ENCODE data around the gene RSU1.
"Not testable (repeated sequence)": the region's sequence is repeated elsewhere in the genome, so short reads cannot be mapped to it uniquely, and the experiment has no call there.

The RSU1 gene

GRCh38 chr10:16817125-16818019 lies at the start of gene RSU1:
Gene RSU1, minus strand, starts transcription at chr10:16817424. Its CDS starts 343 bp downstream, at chr10:16817081.
- peak; percentile 96 for DNase-seq

DNA sequence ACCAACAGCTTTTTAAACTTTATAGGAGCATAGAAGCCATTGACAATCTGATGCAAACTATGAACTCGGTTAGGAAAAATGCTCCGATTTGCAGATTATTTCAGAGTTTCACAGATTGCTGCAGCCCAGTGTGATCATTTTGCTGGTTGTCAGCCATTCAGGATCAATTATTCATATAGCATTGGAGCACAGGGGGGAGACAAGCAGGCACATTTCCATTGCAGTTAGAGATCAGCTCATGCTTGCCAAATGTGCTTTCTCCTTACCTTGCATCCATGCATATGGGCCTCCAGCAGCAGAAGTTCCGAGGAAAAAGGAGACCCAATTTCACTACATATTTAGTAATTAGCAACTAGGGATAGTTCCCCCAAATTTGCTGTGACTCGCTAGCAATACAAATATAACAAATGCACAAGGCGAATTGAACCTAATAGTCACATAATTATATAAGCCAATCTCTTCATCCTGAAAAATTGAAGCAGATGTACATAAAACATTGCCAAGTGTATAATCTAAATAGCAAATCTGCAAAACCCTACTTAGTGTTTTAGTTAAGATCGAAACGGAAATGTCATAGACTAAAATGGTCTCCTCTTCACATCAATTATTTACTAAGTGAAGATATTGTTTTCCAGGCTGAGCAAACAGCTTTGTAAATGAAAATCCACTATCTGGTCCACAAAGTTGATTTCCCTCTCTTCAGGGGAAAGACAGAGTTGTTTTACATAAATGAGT lies 49.5 kb upstream of the RSU1 start:
- DNase-seq = no peak

- DNase-seq = no peak
Observed at GRCh38 chr10:16865766-16866165, 48.5 kb upstream of the RSU1 start.

GRCh38 chr10:16863766-16864165 lies 46.5 kb upstream of the RSU1 start:
- DNase-seq = no peak

DNA sequence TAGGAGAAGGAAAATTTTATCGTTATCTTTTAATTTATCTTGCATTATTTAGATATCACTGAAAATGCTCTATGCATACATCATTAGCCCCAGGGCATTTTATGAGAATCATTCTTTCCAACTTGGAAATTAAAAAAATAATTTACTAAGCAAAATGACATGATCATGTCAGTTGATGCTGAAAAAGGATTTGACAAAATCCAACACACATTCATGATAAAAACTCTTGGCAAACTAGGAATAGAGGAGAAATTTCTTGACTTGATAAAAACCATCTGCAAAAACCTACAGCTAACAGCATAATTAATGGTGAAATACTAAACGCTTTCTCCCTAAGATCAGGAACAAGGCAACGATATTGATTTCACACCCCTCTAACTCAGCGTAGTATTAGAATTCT lies 40.2 kb upstream of the RSU1 start:
- DNase-seq = no peak

- no peak for DNase-seq
Observed at GRCh38 chr10:16856567-16856966, 39.3 kb upstream of the RSU1 start.

DNA sequence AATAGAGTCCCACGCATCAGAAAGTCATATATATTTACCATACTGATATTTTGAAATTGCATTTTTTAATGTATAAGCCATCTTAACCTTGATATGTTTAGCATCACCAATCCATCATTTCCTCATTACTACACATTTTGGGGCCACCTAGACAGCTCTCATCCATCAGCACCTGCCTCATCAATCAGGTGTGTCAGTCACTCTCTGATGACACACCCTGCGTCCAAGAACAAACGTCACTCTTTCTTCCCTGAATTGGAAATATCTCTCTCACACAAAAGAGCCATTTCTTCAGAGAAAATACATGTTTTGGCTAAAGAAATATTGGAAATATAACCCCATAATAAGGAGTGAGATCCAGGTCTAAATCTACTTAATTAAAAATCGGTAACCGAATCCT lies 38.9 kb upstream of the RSU1 start:
- DNase-seq = no peak

DNA sequence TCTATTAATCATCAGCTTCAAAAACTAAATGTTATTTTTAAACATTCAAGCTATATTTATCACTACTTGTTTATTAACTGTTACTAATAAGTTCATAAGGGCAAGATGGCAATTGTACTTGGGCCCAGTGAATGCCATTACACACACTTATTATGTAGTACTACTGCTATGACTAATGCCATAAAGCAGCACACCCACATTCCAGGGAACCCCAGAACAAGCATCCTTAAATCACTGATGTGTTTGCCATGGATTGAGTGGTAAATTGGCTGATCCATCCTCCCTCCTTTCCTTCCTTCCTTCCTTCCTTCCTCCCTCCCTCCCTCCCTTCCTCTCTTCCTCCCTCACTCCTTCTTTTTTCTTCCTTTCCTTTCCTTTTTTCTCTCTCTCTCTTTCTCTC lies 37.4 kb upstream of the RSU1 start:
- DNase-seq = no peak

GRCh38 chr10:16853809-16854208 lies 36.6 kb upstream of the RSU1 start:
- no peak for DNase-seq

- DNase-seq = no peak
Observed at GRCh38 chr10:16853201-16853600, 36.0 kb upstream of the RSU1 start.

DNA sequence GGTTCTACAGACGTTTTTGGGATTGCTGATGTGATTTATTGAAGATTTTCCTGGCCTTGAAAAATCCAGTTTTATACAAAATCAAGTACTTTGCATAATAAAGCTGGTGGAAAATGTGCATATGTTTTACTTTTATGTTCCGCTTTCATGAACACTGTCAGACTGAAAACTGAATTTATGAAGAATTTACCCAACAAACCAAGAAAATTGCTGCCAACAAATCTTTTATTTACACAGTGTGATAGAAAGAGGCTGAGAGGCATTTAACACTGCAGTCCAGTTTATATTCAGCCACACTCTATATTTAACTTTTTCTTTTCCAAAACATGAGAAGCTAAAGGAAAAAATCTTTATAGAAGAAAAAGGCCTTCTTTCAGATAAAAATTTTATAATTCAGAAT lies 35.4 kb upstream of the RSU1 start:
- no peak for DNase-seq

GRCh38 chr10:16848562-16849154 lies 31.4 kb upstream of the RSU1 start:
- DNase-seq = no peak

- DNase-seq = no peak
Observed at GRCh38 chr10:16847644-16848043, 30.4 kb upstream of the RSU1 start.

GRCh38 chr10:16845248-16845647 lies 28.0 kb upstream of the RSU1 start:
- DNase-seq = no peak

DNA sequence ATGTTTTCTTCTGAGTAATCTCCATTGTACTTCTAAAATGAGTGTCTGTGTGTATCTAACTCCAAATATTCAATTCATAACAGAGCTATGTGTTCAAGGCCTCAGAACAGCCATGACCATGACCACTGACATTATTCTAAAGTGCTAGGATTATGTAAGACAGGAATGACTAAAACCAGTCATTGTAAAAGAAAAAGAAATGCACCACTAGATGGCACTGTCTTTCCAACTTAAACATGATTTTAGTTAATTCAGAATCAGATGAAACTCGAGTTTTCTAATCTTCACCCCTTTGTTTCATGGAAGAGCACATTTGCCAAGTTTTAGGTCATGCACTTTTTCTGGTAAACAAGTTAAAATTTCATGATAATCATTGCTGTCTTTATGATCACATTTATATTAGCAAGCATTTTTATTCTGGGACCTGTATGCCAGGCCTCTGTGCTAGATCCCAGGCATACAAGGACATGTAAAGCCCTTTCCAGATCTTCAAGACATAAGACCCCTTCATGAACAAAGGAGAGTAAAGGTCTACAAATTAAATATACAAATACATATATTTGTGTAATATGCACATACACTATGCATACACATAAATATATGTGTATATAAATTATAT lies 26.1 kb upstream of the RSU1 start:
- peak; percentile 25 for DNase-seq

- DNase-seq = no peak
Observed at GRCh38 chr10:16835228-16835627, 18.0 kb upstream of the RSU1 start.

- DNase-seq = peak; percentile 16
Observed at GRCh38 chr10:16832351-16833080, 15.3 kb upstream of the RSU1 start.

GRCh38 chr10:16828701-16829175 lies 11.5 kb upstream of the RSU1 start:
- no peak for DNase-seq

GRCh38 chr10:16828114-16828568 lies 10.9 kb upstream of the RSU1 start:
- peak; percentile 18 for DNase-seq

DNA sequence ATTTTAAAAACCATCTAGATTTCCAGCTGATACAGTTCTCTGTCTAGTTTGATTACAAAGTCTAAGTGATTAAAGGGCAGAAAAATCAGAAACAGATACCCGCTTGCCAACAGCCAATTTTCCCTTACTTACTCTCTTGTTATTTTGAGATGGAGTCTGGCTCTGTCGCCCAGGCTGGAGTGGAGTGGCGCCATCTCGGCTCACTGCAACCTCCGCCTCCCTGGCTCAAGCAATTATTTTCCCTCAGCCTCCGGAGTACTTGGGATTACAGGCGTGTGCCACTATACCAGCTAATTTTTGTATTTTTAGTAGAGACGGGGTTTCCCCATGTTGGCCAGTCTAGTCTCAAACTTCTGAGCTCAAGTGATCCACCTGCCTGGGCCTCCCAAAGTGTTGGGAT lies 10.2 kb upstream of the RSU1 start:
- not testable (repeated sequence) for DNase-seq

- no peak for DNase-seq
Observed at GRCh38 chr10:16822726-16823360, 5.6 kb upstream of the RSU1 start.

- no peak for DNase-seq
Observed at GRCh38 chr10:16822027-16822426, 4.8 kb upstream of the RSU1 start.

Measured in NCI-H2029 (cell line).